RWPE2 (cell line): ENCODE data around the gene MRPL50.

Experiments used
- ATAC-seq: fragments of 200-7000 bp; cut with Tn5 transposase; 3 replicates; pipeline ENCODE4 v1.9.1; 2021; ENCODE audit warnings: low read depth
- DNase-seq: peaks from one replicate; pipeline ENCODE4 v3.0.0-alpha.2; 2020; ENCODE audit warnings: low spot score
- H3K27ac ChIP-seq: fragments of 450-650 bp; 2 replicates; pipeline ENCODE4 v1.5.1; 2017; ENCODE audit warnings: mild to moderate bottlenecking; ENCODE audit not compliant: poor library complexity, severe bottlenecking
- H3K27me3 ChIP-seq: fragments of 250-450 bp; sonication (Bioruptor Pico); 2 replicates; pipeline ENCODE4 v1.5.1; 2021; ENCODE audit warnings: mild to moderate bottlenecking, moderate library complexity; ENCODE audit not compliant: insufficient read depth, poor library complexity, severe bottlenecking
- H3K36me3 ChIP-seq: fragments of 250-450 bp; sonication (Bioruptor Pico); 2 replicates; pipeline ENCODE4 v1.5.1; 2020; ENCODE audit warnings: low read depth, mild to moderate bottlenecking, moderate library complexity
- H3K4me1 ChIP-seq: fragments of 250-450 bp; sonication (Bioruptor Pico); 2 replicates; pipeline ENCODE4 v1.5.1; 2021; ENCODE audit warnings: mild to moderate bottlenecking, moderate library complexity; ENCODE audit not compliant: insufficient read depth, poor library complexity, severe bottlenecking
- H3K4me3 ChIP-seq: fragments of 250-450 bp; sonication (Bioruptor Pico); 2 replicates; pipeline ENCODE4 v1.5.1; 2021; ENCODE audit warnings: mild to moderate bottlenecking, moderate library complexity; ENCODE audit not compliant: severe bottlenecking
- H3K9me3 ChIP-seq: fragments of 250-450 bp; sonication (Bioruptor Pico); 2 replicates; pipeline ENCODE4 v1.5.1; 2021; ENCODE audit warnings: mild to moderate bottlenecking, moderate library complexity; ENCODE audit not compliant: severe bottlenecking
- TF ChIP-seq, protein P1 (sequence below): fragments of 450-650 bp; IDR thresholded peaks from one replicate; pipeline ENCODE4 v1.5.1; 2017; ENCODE audit warnings: mild to moderate bottlenecking, moderate library complexity; ENCODE audit not compliant: poor library complexity, severe bottlenecking

MRPL50 gene

DNA sequence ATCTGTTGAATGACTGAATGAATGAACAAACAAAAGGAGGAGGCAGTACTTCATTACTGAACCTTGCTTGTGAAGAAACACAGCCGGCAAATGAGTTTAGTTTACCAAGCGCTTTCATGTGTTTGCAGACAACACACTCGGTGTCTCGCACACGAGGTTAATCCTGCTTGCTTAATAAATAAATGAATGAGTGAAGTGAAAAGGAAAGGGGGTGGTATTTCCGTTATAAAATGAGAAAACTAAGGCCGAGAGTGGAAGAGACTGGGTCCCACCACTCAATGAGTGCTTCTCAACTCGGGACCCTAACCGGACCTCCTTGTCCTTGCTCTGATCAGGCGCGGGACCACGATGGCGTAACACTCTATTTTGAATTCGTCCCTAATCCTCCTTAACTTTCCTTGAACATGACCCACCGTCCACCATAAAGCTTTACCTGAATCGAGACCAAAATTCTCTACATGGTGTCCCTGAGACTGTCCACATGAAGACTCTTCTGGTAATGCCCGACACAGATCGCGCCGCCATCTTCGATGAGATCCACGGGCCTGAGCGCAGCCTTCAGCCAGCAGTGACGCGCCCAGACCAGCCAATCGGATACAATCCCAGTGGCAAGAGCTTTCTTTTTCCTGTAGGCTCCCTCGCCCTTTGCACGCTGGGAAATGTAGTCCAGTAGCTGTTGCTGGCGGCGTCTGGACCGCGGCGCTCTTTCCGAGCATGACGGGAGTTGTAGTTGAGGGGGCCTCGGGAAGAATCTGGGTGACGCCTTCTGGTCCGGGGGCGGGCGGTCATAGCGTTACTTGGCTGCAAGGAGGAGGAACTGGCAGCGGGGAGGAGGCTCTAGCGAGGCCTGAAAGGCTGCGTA, at the start of gene MRPL50, which contains the start of gene ZNF189:
TSS of gene MRPL50 (minus strand) at position 551 of the 862 bp plus-strand sequence. CDS start at position 525, 26 bp downstream.
TSS of gene ZNF189 (plus strand) at position 784 of the 862 bp plus-strand sequence. CDS start 306 bp downstream, outside the sequence.
- Histone ChIP-seq H3K27me3 (no peaks in the 10 kb centered on the region), H3K4me3 (peak within 1 kb of the TSS; percentile 56), H3K9me3 (no peaks in the 10 kb centered on the region), H3K36me3 (peaks cover 71% of the 10 kb centered on the region), H3K27ac (no peak within 1 kb of the TSS), H3K4me1 (peaks cover 5% of the 10 kb centered on the region)
- DNase-seq, result peak; percentile 97
- TF ChIP-seq, protein P1, sequence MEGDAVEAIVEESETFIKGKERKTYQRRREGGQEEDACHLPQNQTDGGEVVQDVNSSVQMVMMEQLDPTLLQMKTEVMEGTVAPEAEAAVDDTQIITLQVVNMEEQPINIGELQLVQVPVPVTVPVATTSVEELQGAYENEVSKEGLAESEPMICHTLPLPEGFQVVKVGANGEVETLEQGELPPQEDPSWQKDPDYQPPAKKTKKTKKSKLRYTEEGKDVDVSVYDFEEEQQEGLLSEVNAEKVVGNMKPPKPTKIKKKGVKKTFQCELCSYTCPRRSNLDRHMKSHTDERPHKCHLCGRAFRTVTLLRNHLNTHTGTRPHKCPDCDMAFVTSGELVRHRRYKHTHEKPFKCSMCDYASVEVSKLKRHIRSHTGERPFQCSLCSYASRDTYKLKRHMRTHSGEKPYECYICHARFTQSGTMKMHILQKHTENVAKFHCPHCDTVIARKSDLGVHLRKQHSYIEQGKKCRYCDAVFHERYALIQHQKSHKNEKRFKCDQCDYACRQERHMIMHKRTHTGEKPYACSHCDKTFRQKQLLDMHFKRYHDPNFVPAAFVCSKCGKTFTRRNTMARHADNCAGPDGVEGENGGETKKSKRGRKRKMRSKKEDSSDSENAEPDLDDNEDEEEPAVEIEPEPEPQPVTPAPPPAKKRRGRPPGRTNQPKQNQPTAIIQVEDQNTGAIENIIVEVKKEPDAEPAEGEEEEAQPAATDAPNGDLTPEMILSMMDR, result no peak
- ATAC-seq, result peak; percentile 98

DNA sequence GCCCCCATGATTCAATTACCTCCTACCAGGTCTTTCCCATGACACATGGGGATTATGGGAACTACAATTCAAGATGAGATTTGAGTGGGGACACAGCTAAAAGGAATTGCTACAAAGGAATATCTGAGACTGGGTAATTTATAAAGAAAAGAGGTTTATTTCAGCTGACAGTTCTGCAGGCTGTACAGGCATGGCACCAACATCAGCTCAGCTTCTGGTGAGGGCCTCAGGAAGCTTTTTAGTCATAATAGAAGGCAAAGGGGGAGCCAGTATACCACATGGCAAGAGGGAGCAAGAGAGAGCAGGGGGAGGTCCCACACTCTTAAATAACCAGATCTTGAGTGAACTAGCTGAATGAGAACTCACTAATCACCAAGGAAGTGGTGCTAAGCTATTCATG, 48.3 kb upstream of the MRPL50 start:
- DNase-seq, result no peak
- Histone ChIP-seq H3K27me3 (peaks cover 38% of the 10 kb centered on the region), H3K36me3 (no peaks in the 10 kb centered on the region), H3K9me3 (no peaks in the 10 kb centered on the region), H3K4me1 (peaks cover 3% of the 10 kb centered on the region), H3K27ac (no peak overlapping the region), H3K4me3 (no peak overlapping the region)
- TF ChIP-seq, protein P1, result no peak
- no peak for ATAC-seq

DNA sequence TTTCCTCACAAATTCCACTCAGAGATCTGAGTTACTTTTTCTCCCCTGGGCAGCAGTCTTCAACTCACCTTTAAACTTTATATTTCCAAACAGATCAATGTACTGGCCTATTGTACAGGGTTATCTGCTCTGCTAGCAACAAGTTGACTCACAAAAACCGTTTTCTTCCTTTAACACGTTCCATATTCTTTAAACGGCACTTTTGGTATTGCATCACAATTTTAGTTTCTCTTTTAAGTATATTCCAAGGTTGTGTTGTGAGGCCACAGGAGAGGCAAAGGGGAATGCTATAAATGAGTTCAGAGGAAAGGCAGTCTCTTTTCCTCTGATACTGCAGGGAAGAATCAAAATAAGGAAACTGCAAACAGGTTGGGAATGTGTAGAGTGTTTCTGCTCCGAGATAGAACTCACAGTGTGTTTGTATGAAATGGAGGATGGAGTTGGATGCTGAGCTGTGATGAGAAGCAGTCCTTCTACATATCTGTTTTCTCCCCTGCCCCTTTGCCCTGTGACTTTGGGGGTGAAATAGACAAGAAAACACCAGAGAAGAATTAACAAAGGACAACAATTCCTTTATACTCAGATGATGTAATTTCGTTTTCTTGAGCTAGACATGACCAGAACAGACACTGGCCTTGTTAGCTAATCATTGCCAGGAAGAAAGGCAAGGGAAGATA, 47.1 kb upstream of the MRPL50 start:
- Histone ChIP-seq H3K4me1 (peaks cover 3% of the 10 kb centered on the region), H3K36me3 (no peaks in the 10 kb centered on the region), H3K9me3 (no peaks in the 10 kb centered on the region), H3K4me3 (no peak overlapping the region), H3K27ac (no peak overlapping the region), H3K27me3 (peaks cover 39% of the 10 kb centered on the region)
- ATAC-seq (no peak), DNase-seq (no peak)
- TF ChIP-seq, protein P1, result no peak

DNA sequence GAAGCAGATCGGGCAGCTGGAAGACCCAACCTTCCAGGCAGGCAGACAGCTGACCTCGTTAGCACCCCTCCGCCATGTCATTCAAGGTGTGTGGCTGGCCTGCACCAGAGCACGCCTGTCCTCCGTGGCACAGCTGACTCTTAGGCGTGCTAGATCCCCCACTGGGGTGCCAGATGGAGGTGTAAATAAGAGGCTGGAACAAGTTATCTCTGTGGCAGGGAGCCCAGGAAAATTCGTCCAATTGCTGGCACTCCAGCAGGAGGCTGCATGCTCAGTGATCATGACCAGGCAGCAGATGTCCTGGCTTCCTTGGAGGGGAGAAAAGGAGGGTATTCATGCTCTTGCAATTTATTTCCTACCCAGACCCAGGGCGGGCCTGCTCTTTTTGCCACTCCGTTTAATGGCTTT, 45.0 kb upstream of the MRPL50 start:
- H3K27me3 ChIP-seq, result peaks cover 21% of the 10 kb centered on the region
- no peaks in the 10 kb centered on the region for H3K9me3 ChIP-seq
- no peak for DNase-seq
- TF ChIP-seq, protein P1, result no peak
- ATAC-seq, result no peak
- no peaks in the 10 kb centered on the region for H3K4me1 ChIP-seq
- no peak overlapping the region for H3K27ac ChIP-seq
- no peaks in the 10 kb centered on the region for H3K36me3 ChIP-seq
- no peak overlapping the region for H3K4me3 ChIP-seq
